GM18505 (cell line): ENCODE measurements around the gene DENND1A.

Source experiments
- ATAC-seq: cut with Tn5 transposase; IDR thresholded peaks from one replicate; pipeline ENCODE4 v1.9.1; 2021; ENCODE audit not compliant: unreplicated experiment
- POLR2A ChIP-seq: IDR thresholded peaks from 4 replicates; pipeline ENCODE4 v1.6.1; 2011; ENCODE audit warnings: borderline replicate concordance; ENCODE audit not compliant: insufficient read depth, insufficient read length; ENCODE audit errors: extremely low read depth

Gene DENND1A

GRCh38 chr9:123348317-123348992 is 581.5 kb downstream of the DENND1A start:
- no peak for TF ChIP-seq POLR2A
- ATAC-seq: no peak

- no peak for ATAC-seq
- TF ChIP-seq POLR2A: no peak
These were observed 582.5 kb downstream of the DENND1A start for GRCh38 chr9:123347289-123348060.

- no peak for TF ChIP-seq POLR2A
- ATAC-seq: no peak
These were observed 583.1 kb downstream of the DENND1A start for GRCh38 chr9:123346826-123347225.

- no peak for TF ChIP-seq POLR2A
- ATAC-seq: no peak
These were observed 583.9 kb downstream of the DENND1A start for GRCh38 chr9:123346026-123346425.

- no peak for TF ChIP-seq POLR2A
- ATAC-seq: no peak
These were observed 584.4 kb downstream of the DENND1A start for GRCh38 chr9:123345567-123345955.

- TF ChIP-seq POLR2A: peak; percentile 27
These were observed 585.6 kb downstream of the DENND1A start for GRCh38 chr9:123344192-123344949.

GRCh38 chr9:123343443-123344191 is 586.3 kb downstream of the DENND1A start:
- peak; percentile 67 for TF ChIP-seq POLR2A
- peak; percentile 23 for ATAC-seq

More at GRCh38 chr9:123344192-123344949, 585.6 kb downstream of the DENND1A start:
- ATAC-seq: no peak

- no peak for ATAC-seq
- TF ChIP-seq POLR2A: no peak
These were observed 587.7 kb downstream of the DENND1A start for GRCh38 chr9:123342247-123342646.

GRCh38 chr9:123341816-123342215 is 588.1 kb downstream of the DENND1A start:
- TF ChIP-seq POLR2A: no peak
- no peak for ATAC-seq

- peak; percentile 37 for ATAC-seq
- TF ChIP-seq POLR2A: peak; percentile 66
These were observed 590.0 kb downstream of the DENND1A start for GRCh38 chr9:123339666-123340510.

GRCh38 chr9:123338710-123339665 is 590.9 kb downstream of the DENND1A start:
- ATAC-seq: peak; percentile 58

More at GRCh38 chr9:123338710-123339665, 590.9 kb downstream of the DENND1A start:
- TF ChIP-seq POLR2A: peak; percentile 82
